ENCODE results near the gene LIX1.
A peak's percentile ranks its signal among the peaks of the same experiment; 100 is the strongest.
"Not testable (repeated sequence)": the region's sequence is repeated elsewhere in the genome, so short reads cannot be mapped to it uniquely, and the experiment has no call there.

LIX1 gene

GRCh38 chr5:97142521-97143254 is at the start of gene LIX1:
TSS of gene LIX1 (minus strand) at chr5:97142611. CDS start at chr5:97142576, 35 bp downstream.
- DNase-seq, result peak; percentile 72 to 75

GRCh38 chr5:97191893-97192292 is 49.5 kb upstream of the LIX1 start:
- no peak for DNase-seq

GRCh38 chr5:97189523-97189922 is 47.1 kb upstream of the LIX1 start:
- not testable (repeated sequence) for DNase-seq

GRCh38 chr5:97183930-97184213 is 41.5 kb upstream of the LIX1 start:
- DNase-seq, result no peak

GRCh38 chr5:97183100-97183929 is 40.9 kb upstream of the LIX1 start, which contains the start of gene RIOK2:
TSS of gene RIOK2 (minus strand) at chr5:97183247. CDS start at chr5:97183191, 56 bp downstream.
- peak; percentile 96 to 98 for DNase-seq

GRCh38 chr5:97182571-97183099 is 40.2 kb upstream of the LIX1 start:
- peak in 1 of 2 experiments; percentile 36 for DNase-seq

GRCh38 chr5:97181856-97182545 is 39.6 kb upstream of the LIX1 start:
- peak in 1 of 2 experiments; percentile 5 for DNase-seq

- DNase-seq, result not testable (repeated sequence)
These were observed 37.0 kb upstream of the LIX1 start for GRCh38 chr5:97179457-97179856.

GRCh38 chr5:97172227-97172626 is 29.8 kb upstream of the LIX1 start:
- DNase-seq, result no peak

- DNase-seq, result no peak
These were observed 29.3 kb upstream of the LIX1 start for GRCh38 chr5:97171703-97172102.

GRCh38 chr5:97167435-97167834 is 25.0 kb upstream of the LIX1 start:
- DNase-seq, result no peak

- DNase-seq, result no peak
These were observed 23.3 kb upstream of the LIX1 start for GRCh38 chr5:97165726-97166125.

GRCh38 chr5:97164846-97165245 is 22.4 kb upstream of the LIX1 start:
- no peak for DNase-seq

GRCh38 chr5:97163790-97164285 is 21.4 kb upstream of the LIX1 start:
- DNase-seq, result no peak

GRCh38 chr5:97163360-97163764 is 21.0 kb upstream of the LIX1 start:
- DNase-seq, result peak; percentile 44 to 60

- peak; percentile 62 to 72 for DNase-seq
These were observed 19.6 kb upstream of the LIX1 start for GRCh38 chr5:97162045-97162444.

- no peak for DNase-seq
These were observed 15.3 kb upstream of the LIX1 start for GRCh38 chr5:97157689-97158088.

- DNase-seq, result no peak
These were observed 9.0 kb upstream of the LIX1 start for GRCh38 chr5:97151370-97151769.

GRCh38 chr5:97150401-97150800 is 8.0 kb upstream of the LIX1 start:
- no peak for DNase-seq

- DNase-seq, result no peak
These were observed 7.3 kb upstream of the LIX1 start for GRCh38 chr5:97149709-97150108.

- DNase-seq, result no peak
These were observed 5.9 kb upstream of the LIX1 start for GRCh38 chr5:97148288-97148687.

GRCh38 chr5:97143704-97144103 is 1.3 kb upstream of the LIX1 start:
- no peak for DNase-seq

- DNase-seq, result no peak
These were observed 872 bp downstream of the LIX1 start for GRCh38 chr5:97141539-97141938.

Measured in Kasumi-1 (cell line).